K562 (cell line): ENCODE data around the gene KRTAP10-11. TPM values are rescaled to one million over a fixed set of nuclear protein-coding genes. Genes with fewer than 3 reads are reported as not detected.

Experiments
- ATAC-seq: fragments of 200-7000 bp; cut with Tn5 transposase; 3 replicates; pipeline ENCODE4 v1.9.1; 2020; ENCODE audit warnings: moderate library complexity
- BruUV-seq: library from RNA; stranded (reverse); fragments of 400-500 nt; replicated peaks from 2 replicates; lab custom pipeline; 2021; lab: Mats Ljungman, UMichigan
- CTCF ChIA-PET: fragments of 300-600 bp; formaldehyde crosslinking; extraction: SDS; loops from one replicate; lab custom pipeline; 2021; ENCODE audit warnings: low intra/inter-chr PET ratio; lab: Yijun Ruan, JAX
- POLR2A ChIA-PET: fragments of 300-600, 350-650 bp; sonication (Branson Sonifier 250); formaldehyde crosslinking; extraction: SDS; loops from one replicate; lab custom pipeline; 2021; ENCODE audit warnings: antibody characterized with exemption, inconsistent platforms; lab: Yijun Ruan, JAX
- DNase-seq, 4 experiments: peaks; one replicate each; pipeline versions ENCODE4 v3.0.0 to v3.0.0-alpha.2; 2011 to 2018; ENCODE audit warnings: low spot score in 3 of 4, mixed read lengths in 3 of 4; ENCODE audit errors: extremely low read depth in 1 of 4
- FAIRE-seq: peaks from 2 replicates; lab custom pipeline; 2011; peaks lifted over from hg19 to GRCh38; lab: Jason Lieb, UNC
- H2AFZ ChIP-seq: 2 replicates; pipeline ENCODE4 v1.6.0; 2011; ENCODE audit warnings: low read depth, low read length, control low read depth, inconsistent platforms
- H3K27ac ChIP-seq: fragments of 200-600 bp; 3 replicates; pipeline ENCODE4 v1.8.0; 2011; ENCODE audit warnings: low read depth, mild to moderate bottlenecking, control low read depth, inconsistent platforms, low read length, moderate library complexity, mixed read lengths; ENCODE audit errors: extremely low read depth
- H3K27me3 ChIP-seq, 2 experiments: fragments of 300-600 bp in 1 of 2; 2 replicates in 1 of 2; 3 replicates in 1 of 2; pipeline versions ENCODE4 v1.6.0 to v1.8.0; 2011; ENCODE audit warnings: inconsistent platforms in 2 of 2, low read length in 2 of 2, mild to moderate bottlenecking in 1 of 2, mixed read lengths in 1 of 2, moderate library complexity in 1 of 2; ENCODE audit not compliant: control insufficient read depth in 2 of 2, insufficient read depth in 2 of 2
- H3K36me3 ChIP-seq: fragments of 300-600 bp; 3 replicates; pipeline ENCODE4 v1.8.0; 2011; ENCODE audit warnings: mild to moderate bottlenecking, low read length, inconsistent platforms; ENCODE audit not compliant: control insufficient read depth, insufficient read depth
- H3K4me1 ChIP-seq, 2 experiments: fragments of 200-600 bp in 1 of 2; replicated peaks in 1 of 2; 2 replicates in 1 of 2; 3 replicates in 1 of 2; pipeline versions ENCODE4 v1.5.1 to v1.8.0; 2011; ENCODE audit warnings: inconsistent platforms in 2 of 2, low read length in 2 of 2, mild to moderate bottlenecking in 1 of 2, mixed read lengths in 1 of 2, moderate library complexity in 1 of 2; ENCODE audit not compliant: control insufficient read depth in 2 of 2, insufficient read depth in 2 of 2
- H3K4me2 ChIP-seq: 2 replicates; pipeline ENCODE4 v1.6.1; 2011; ENCODE audit warnings: low read length, control low read depth, inconsistent platforms, mixed read lengths; ENCODE audit not compliant: insufficient read depth
- H3K4me3 ChIP-seq: fragments of 200-600 bp; sonication (generic), shearing (Covaris generic); 2 replicates; pipeline ENCODE4 v1.5.1; 2016; ENCODE audit warnings: control low read depth, inconsistent platforms
- H3K79me2 ChIP-seq: fragments of 200-600 bp; 3 replicates; pipeline ENCODE4 v1.8.0; 2011; ENCODE audit warnings: low read length, inconsistent platforms; ENCODE audit not compliant: control insufficient read depth, insufficient read depth
- H3K9ac ChIP-seq, 2 experiments: 2 replicates each; pipeline versions ENCODE4 v1.6.0 to v1.6.1; 2011; ENCODE audit warnings: low read depth in 2 of 2, low read length in 2 of 2, control low read depth in 1 of 2, inconsistent platforms in 1 of 2, mild to moderate bottlenecking in 1 of 2, mixed read lengths in 1 of 2; ENCODE audit not compliant: insufficient read depth in 1 of 2
- H3K9me1 ChIP-seq: one replicate; pipeline ENCODE4 v1.6.0; 2011; ENCODE audit warnings: inconsistent platforms, mild to moderate bottlenecking, low read length, moderate library complexity; ENCODE audit not compliant: control insufficient read depth, insufficient read depth
- H3K9me3 ChIP-seq: replicated peaks from 2 replicates; pipeline ENCODE4 v1.5.1; 2011; ENCODE audit warnings: low read depth, low read length, inconsistent platforms; ENCODE audit not compliant: control insufficient read depth, insufficient read depth
- H4K20me1 ChIP-seq: replicated peaks from 2 replicates; pipeline ENCODE4 v1.6.1; 2011; ENCODE audit warnings: low read length, inconsistent platforms, mixed read lengths; ENCODE audit not compliant: control insufficient read depth, insufficient read depth
- BACH1 ChIP-seq: fragments of 200-800 bp; sonication (Bioruptor generic); IDR thresholded peaks from 2 replicates; pipeline ENCODE4 v1.6.1; 2016; ENCODE audit warnings: missing genetic modification characterization, missing compliant biosample characterization
- DDX20 ChIP-seq: fragments of 450-650 bp; IDR thresholded peaks from 2 replicates; pipeline ENCODE4 v1.6.1; 2016; ENCODE audit warnings: missing genetic modification characterization, low read depth, mild to moderate bottlenecking, missing compliant biosample characterization, moderate library complexity
- E2F6 ChIP-seq, 2 experiments: IDR thresholded peaks; 2 replicates each; pipeline ENCODE4 v1.6.1; 2011; ENCODE audit warnings: borderline replicate concordance in 1 of 2, control low read depth in 1 of 2, low read depth in 1 of 2, low read length in 1 of 2, mild to moderate bottlenecking in 1 of 2, mixed read lengths in 1 of 2, moderate library complexity in 1 of 2; ENCODE audit not compliant: insufficient read depth in 1 of 2, insufficient read length in 1 of 2, poor library complexity in 1 of 2, severe bottlenecking in 1 of 2; ENCODE audit errors: extremely low read depth in 1 of 2
- KDM2B ChIP-seq: fragments of 250-450 bp; sonication (Bioruptor Pico); IDR thresholded peaks from 2 replicates; pipeline ENCODE4 v1.8.0; 2021; ENCODE audit warnings: mild to moderate bottlenecking, moderate library complexity
- MAFK ChIP-seq: IDR thresholded peaks from 2 replicates; pipeline ENCODE4 v1.6.1; 2011; ENCODE audit warnings: low read length, improper control_type of control experiment
- PHF8 ChIP-seq: fragments of 200-600 bp; sonication (generic); IDR thresholded peaks from 2 replicates; pipeline ENCODE4 v1.6.1; 2012; ENCODE audit warnings: mixed run types, mild to moderate bottlenecking, inconsistent platforms, low read length, moderate library complexity, borderline replicate concordance
- PKNOX1 ChIP-seq: fragments of 450-650 bp; IDR thresholded peaks from 2 replicates; pipeline ENCODE4 v1.6.1; 2016
- RBM22 ChIP-seq: fragments of 200-400 bp; formaldehyde crosslinking; IDR thresholded peaks from 2 replicates; pipeline ENCODE4 v1.6.1; 2018; ENCODE audit warnings: low read length, low read depth; ENCODE audit not compliant: poor library complexity, severe bottlenecking
- RREB1 ChIP-seq: fragments of 250-450 bp; sonication (Bioruptor Pico); IDR thresholded peaks from 2 replicates; pipeline ENCODE4 v1.4.0; 2020
- SAP30 ChIP-seq: fragments of 200-600 bp; sonication (generic); IDR thresholded peaks from 2 replicates; pipeline ENCODE4 v1.6.1; 2012; ENCODE audit warnings: borderline replicate concordance, low read depth, mild to moderate bottlenecking, moderate library complexity, low read length, control low read depth, inconsistent platforms; ENCODE audit not compliant: insufficient read depth, poor library complexity, severe bottlenecking
- SIX5 ChIP-seq, 2 experiments: IDR thresholded peaks; 2 replicates each; pipeline ENCODE4 v1.6.1; 2011; ENCODE audit warnings: low read length in 2 of 2, borderline replicate concordance in 1 of 2, low read depth in 1 of 2, mild to moderate bottlenecking in 1 of 2, moderate library complexity in 1 of 2; ENCODE audit not compliant: insufficient read depth in 1 of 2
- ZNF24 ChIP-seq: fragments of 450-650 bp; IDR thresholded peaks from 2 replicates; pipeline ENCODE4 v1.6.1; 2016
- ZNF384 ChIP-seq: IDR thresholded peaks from 2 replicates; pipeline ENCODE4 v1.6.1; 2012; ENCODE audit warnings: low read depth, low read length, improper control_type of control experiment
- ZNF444 ChIP-seq: fragments of 250-450 bp; sonication (Bioruptor Pico); IDR thresholded peaks from 2 replicates; pipeline ENCODE4 v1.4.0; 2020; ENCODE audit warnings: mild to moderate bottlenecking, moderate library complexity
- WGBS: fragments of 100-300 bp; shearing (Covaris generic); methylation state at CpG from one replicate; pipeline ENCODE4 v1.1.6; 2016; ENCODE audit warnings: low coverage, mixed read lengths; ENCODE audit not compliant: insufficient coverage; ENCODE audit errors: missing lambda C conversion rate; 5-methylcytosine and 5-hydroxymethylcytosine counted together
- in situ Hi-C: fragments of 300-500 bp; cut with MboI; formaldehyde crosslinking; loops from 4 replicates; pipeline ENCODE4 v1.15.0; 2018; ENCODE audit warnings: inconsistent platforms, mixed read lengths
- intact Hi-C: fragments of 100-400 bp; cut with micrococcal nuclease; formaldehyde crosslinking; loops from 2 replicates; pipeline ENCODE4 v1.14.2; 2022
- polyA plus RNA-seq, 8 experiments: library from polyadenylated mRNA; depleted of rRNA in 4 of 8; stranded (reverse) in 5 of 8; unstranded in 3 of 8; fragments of >200 nt; fragmentation: Nextera tagmentation in 2 of 8; fragmentation: Illumina TruSeq in 1 of 8; extraction: Ambion mirVana in 2 of 8; extraction: Trizol in 1 of 8; gene quantifications; 2 replicates each; pipeline versions ENCODE4 v1.2.1 to v1.2.3, GENCODE V29; 2011 to 2014; ENCODE audit warnings: inconsistent platforms in 1 of 8, missing spikeins in 1 of 8
- total RNA-seq, 7 experiments: library from RNA; depleted of rRNA in 6 of 7; stranded (reverse); fragments of >200 nt in 6 of 7; fragmentation: Illumina TruSeq in 2 of 7; extraction: Trizol in 2 of 7; gene quantifications; 2 replicates each; pipeline versions ENCODE4 v1.2.1 to v1.2.3, GENCODE V29; 2011 to 2021; ENCODE audit warnings: low replicate concordance in 1 of 7

KRTAP10-11 gene
- total and polyA plus RNA-seq, 9 of the 15 experiments (the other 6 are each of a cell fraction or from before 2014, with no cell fraction given) = not detected

- no peak within 1 kb of the TSS for H3K9ac ChIP-seq
- H3K4me2 ChIP-seq = no peak within 1 kb of the TSS
- no peaks in the 10 kb centered on the region for H4K20me1 ChIP-seq
- DNase-seq = no peak
- POLR2A ChIA-PET = no interaction called here
- no peak within 1 kb of the TSS for H3K4me3 ChIP-seq
- no peaks in the 10 kb centered on the region; the same call in none of the 2 replicates for H3K9me3 ChIP-seq
- no peak for FAIRE-seq
- intact Hi-C loops = no loop called here
- in situ Hi-C loops = no loop called here
- H3K4me1 ChIP-seq = peaks cover 0 to 10% of the 10 kb centered on the region in 2 experiments; a peak in 2 of 5 replicates
- no peaks in the 10 kb centered on the region for H3K79me2 ChIP-seq
- peaks cover 14 to 42% of the 10 kb centered on the region in 2 experiments; a peak in 4 of 5 replicates for H3K27me3 ChIP-seq
- CTCF ChIA-PET = no interaction called here
- no TSS peak for BruUV-seq
- no peak for ATAC-seq
- H3K9me1 ChIP-seq = peaks cover 3% of the 10 kb centered on the region
- WGBS = 1% methylated on average over 8 of the region's 8 CpGs
- no peak within 1 kb of the TSS for H2AFZ ChIP-seq
- no peaks in the 10 kb centered on the region for H3K36me3 ChIP-seq
- no peak within 1 kb of the TSS for H3K27ac ChIP-seq
- no peak for TF ChIP-seq E2F6 (IDR thresholded peaks at IDR 0.05; ENCODE audit: borderline replicate concordance in 1 of 2, extremely low read depth in 1 of 2, insufficient read depth in 1 of 2, insufficient read length in 1 of 2, low read depth in 1 of 2, low read length in 1 of 2, poor library complexity in 1 of 2, severe bottlenecking in 1 of 2)
- TF ChIP-seq SAP30 = no peak
- no peak for TF ChIP-seq RBM22
- TF ChIP-seq PKNOX1 = no peak
- no peak for TF ChIP-seq ZNF444
- TF ChIP-seq KDM2B = no peak
- TF ChIP-seq SIX5 (IDR thresholded peaks at IDR 0.05; ENCODE audit: borderline replicate concordance in 1 of 2, insufficient read depth in 1 of 2, low read depth in 1 of 2, low read length in 2 of 2) = no peak
- no peak for TF ChIP-seq PHF8
- TF ChIP-seq BACH1 (tag) = no peak
- TF ChIP-seq MAFK = no peak
- TF ChIP-seq DDX20 (tag) = no peak
- no peak for TF ChIP-seq RREB1 (CRISPR knock-in tag)
- TF ChIP-seq ZNF384 = no peak
- TF ChIP-seq ZNF24 = no peak
Measured at GRCh38 chr21:44612029-44612486, 34.2 kb upstream of the KRTAP10-11 start, which contains the start of gene KRTAP10-8. Gene KRTAP10-8, plus strand, starts transcription at chr21:44612079. Its CDS starts 22 bp downstream, at chr21:44612101.
